Measurements from ENCODE around the gene STARD13. TPM values are rescaled to one million over a fixed set of nuclear protein-coding genes. Genes with fewer than 3 reads are reported as not detected.

Gene STARD13
- total and polyA plus RNA-seq, 4 experiments from 2014 or later: 0.36 to 0.44 TPM; not detected in 2

DNA sequence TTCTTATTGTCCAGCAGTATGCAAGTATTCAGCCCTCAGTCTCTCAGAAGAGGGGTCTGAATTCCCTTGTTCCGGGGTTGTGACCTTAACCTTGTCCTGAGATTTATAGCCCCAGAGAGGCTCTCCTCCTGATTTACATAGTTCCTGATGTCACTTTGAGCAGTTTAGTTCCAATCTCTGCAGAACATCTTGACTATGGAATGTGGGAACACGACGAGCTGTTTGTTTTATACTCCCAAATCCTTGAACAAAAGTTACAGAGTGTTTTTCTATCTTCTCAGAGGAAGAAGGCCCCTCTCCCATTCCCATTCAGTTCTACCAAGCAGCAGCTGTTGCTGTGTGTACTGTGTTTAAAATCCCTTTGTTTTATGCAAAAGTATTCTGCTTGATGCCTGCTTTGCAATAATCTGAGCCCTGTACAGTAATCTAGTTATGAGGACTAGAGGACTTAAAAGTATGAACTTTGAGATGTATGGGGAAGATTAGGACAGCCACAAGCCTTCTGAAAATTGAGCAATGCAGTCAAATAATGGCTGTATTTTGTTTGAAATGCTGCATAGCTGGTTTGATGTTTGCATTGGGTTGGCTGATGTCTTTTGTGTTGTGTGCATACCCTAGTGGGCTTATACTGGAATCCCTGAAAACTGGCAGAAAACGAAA, 194.7 kb downstream of the STARD13 start:
- intact Hi-C loops (cut with micrococcal nuclease): no loop called here
- CTCF ChIA-PET (ENCODE audit: partially characterized antibody): no interaction called here

DNA sequence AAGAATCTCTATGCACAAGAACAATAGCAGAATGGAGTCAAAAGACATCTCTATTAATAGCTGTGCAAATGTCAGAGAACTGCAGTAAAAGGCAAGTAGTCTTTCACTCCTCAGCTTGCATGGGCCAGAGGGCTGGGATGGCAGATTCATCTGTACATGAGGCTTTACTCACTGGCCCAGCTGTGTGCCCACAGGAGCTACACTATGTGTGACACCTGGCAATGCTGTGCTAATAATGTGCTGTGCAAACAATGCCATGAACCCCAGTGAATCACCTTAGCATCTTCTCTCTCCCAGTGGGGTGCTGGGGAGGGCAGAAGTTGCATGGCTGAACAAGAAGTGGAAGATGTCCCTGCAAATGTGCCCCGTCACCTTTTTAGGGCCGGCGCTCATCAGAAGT, 196.2 kb downstream of the STARD13 start:
- intact Hi-C loops (cut with micrococcal nuclease): no loop called here
- Mint-ChIP-seq H3K27me3 (peaks cover 2 to 7% of the 10 kb centered on the region in 2 donors), H3K27ac (no peak overlapping the region), H3K36me3 (no peaks in the 10 kb centered on the region), H3K9me3 (peaks cover 0 to 1% (median 0%) of the 10 kb centered on the region in 8 donors), H3K4me1 (no peaks in the 10 kb centered on the region), H3K4me3 (no peak overlapping the region)
- ChIA-PET CTCF (ENCODE audit: partially characterized antibody) (no interaction called here), POLR2A (ENCODE audit: partially characterized antibody) (no interaction called here)
- Histone ChIP-seq H3K4me3 (ENCODE audit: low read length in 2 of 2) (no peak overlapping the region), H3K36me3 (ENCODE audit: insufficient read depth, low read length) (no peaks in the 10 kb centered on the region), H3K9me3 (ENCODE audit: control insufficient read depth in 1 of 2, low read length in 2 of 2) (no peaks in the 10 kb centered on the region), H3K27ac (ENCODE audit: low read depth, low read length) (no peak overlapping the region), H3K4me1 (ENCODE audit: insufficient read depth, low read length) (no peaks in the 10 kb centered on the region), H3K27me3 (ENCODE audit: insufficient read depth, low read length) (no peaks in the 10 kb centered on the region)
- DNase-seq: no peak

More for the DNA sequence above, 194.7 kb downstream of the STARD13 start:
- POLR2A ChIA-PET (ENCODE audit: partially characterized antibody): no interaction called here
- H3K4me1 ChIP-seq (ENCODE audit: insufficient read depth, low read length): no peaks in the 10 kb centered on the region
- H3K4me1 Mint-ChIP-seq: no peaks in the 10 kb centered on the region
- H3K27ac Mint-ChIP-seq: no peak overlapping the region
- peaks cover 2 to 10% of the 10 kb centered on the region in 2 donors for H3K27me3 Mint-ChIP-seq
- no peaks in the 10 kb centered on the region for H3K27me3 ChIP-seq (ENCODE audit: insufficient read depth, low read length)
- no peak overlapping the region for H3K27ac ChIP-seq (ENCODE audit: low read depth, low read length)
- DNase-seq: no peak
- H3K36me3 ChIP-seq (ENCODE audit: insufficient read depth, low read length): no peaks in the 10 kb centered on the region
- no peak overlapping the region for H3K4me3 Mint-ChIP-seq
- H3K9me3 ChIP-seq (ENCODE audit: control insufficient read depth in 1 of 2, low read length in 2 of 2): no peaks in the 10 kb centered on the region
- H3K4me3 ChIP-seq (ENCODE audit: low read length in 2 of 2): no peak overlapping the region
- H3K9me3 Mint-ChIP-seq: peaks cover 0 to 1% (median 0%) of the 10 kb centered on the region in 8 donors
- no peaks in the 10 kb centered on the region for H3K36me3 Mint-ChIP-seq

- Histone ChIP-seq H3K9me3 (ENCODE audit: control insufficient read depth in 1 of 2, low read length in 2 of 2) (no peaks in the 10 kb centered on the region), H3K36me3 (ENCODE audit: insufficient read depth, low read length) (no peaks in the 10 kb centered on the region), H3K27me3 (ENCODE audit: insufficient read depth, low read length) (no peaks in the 10 kb centered on the region), H3K27ac (ENCODE audit: low read depth, low read length) (no peak overlapping the region), H3K4me1 (ENCODE audit: insufficient read depth, low read length) (no peaks in the 10 kb centered on the region), H3K4me3 (ENCODE audit: low read length in 2 of 2) (no peak overlapping the region)
- Mint-ChIP-seq H3K9me3 (no peaks in the 10 kb centered on the region), H3K27ac (no peak overlapping the region), H3K27me3 (peaks cover 2 to 7% of the 10 kb centered on the region in 2 donors), H3K36me3 (no peaks in the 10 kb centered on the region), H3K4me1 (no peaks in the 10 kb centered on the region), H3K4me3 (no peak overlapping the region)
- ChIA-PET CTCF (ENCODE audit: partially characterized antibody) (no interaction called here), POLR2A (ENCODE audit: partially characterized antibody) (no interaction called here)
- no peak for DNase-seq
- intact Hi-C loops (cut with micrococcal nuclease): no loop called here
Observed at GRCh38 chr13:33087790-33088189, 197.8 kb downstream of the STARD13 start.

- DNase-seq: no peak
- Mint-ChIP-seq H3K36me3 (no peaks in the 10 kb centered on the region), H3K4me1 (no peaks in the 10 kb centered on the region)
Observed at GRCh38 chr13:33087091-33087490, 198.5 kb downstream of the STARD13 start.

DNA sequence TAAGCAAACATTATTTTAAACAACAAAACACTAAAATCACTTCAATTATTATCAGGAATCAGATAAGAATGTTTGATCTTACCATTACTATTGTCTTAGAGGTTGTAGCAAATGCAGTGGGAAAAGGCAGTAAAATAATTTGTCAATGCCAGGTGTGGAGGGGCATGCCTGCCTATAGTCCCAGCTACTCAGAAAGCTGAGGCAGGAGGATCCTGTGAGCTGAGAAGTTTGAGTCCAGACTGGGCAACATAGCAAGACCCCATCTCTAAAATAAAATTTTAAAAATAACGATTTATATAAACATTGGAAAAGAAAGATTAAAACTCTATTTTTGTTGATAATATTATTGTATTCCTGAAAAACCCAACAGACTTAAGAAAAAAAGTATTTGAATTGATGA, 202.5 kb downstream of the STARD13 start:
- POLR2A ChIA-PET (ENCODE audit: partially characterized antibody): no interaction called here
- intact Hi-C loops (cut with micrococcal nuclease): no loop called here
- Histone ChIP-seq H3K4me3 (ENCODE audit: low read length in 2 of 2) (no peak overlapping the region), H3K9me3 (ENCODE audit: control insufficient read depth in 1 of 2, low read length in 2 of 2) (no peaks in the 10 kb centered on the region), H3K27me3 (ENCODE audit: insufficient read depth, low read length) (no peaks in the 10 kb centered on the region), H3K4me1 (ENCODE audit: insufficient read depth, low read length) (no peaks in the 10 kb centered on the region), H3K36me3 (ENCODE audit: insufficient read depth, low read length) (no peaks in the 10 kb centered on the region), H3K27ac (ENCODE audit: low read depth, low read length) (no peak overlapping the region)
- Mint-ChIP-seq H3K36me3 (no peaks in the 10 kb centered on the region), H3K4me3 (no peak overlapping the region), H3K27me3 (peaks cover 15 to 17% of the 10 kb centered on the region in 2 donors), H3K9me3 (no peaks in the 10 kb centered on the region), H3K4me1 (no peaks in the 10 kb centered on the region), H3K27ac (no peak overlapping the region)
- no peak for DNase-seq
- CTCF ChIA-PET (ENCODE audit: partially characterized antibody): no interaction called here

More at GRCh38 chr13:33087091-33087490, 198.5 kb downstream of the STARD13 start:
- intact Hi-C loops (cut with micrococcal nuclease): no loop called here
- Histone ChIP-seq H3K9me3 (ENCODE audit: control insufficient read depth in 1 of 2, low read length in 2 of 2) (no peaks in the 10 kb centered on the region), H3K36me3 (ENCODE audit: insufficient read depth, low read length) (no peaks in the 10 kb centered on the region), H3K27me3 (ENCODE audit: insufficient read depth, low read length) (no peaks in the 10 kb centered on the region), H3K27ac (ENCODE audit: low read depth, low read length) (no peak overlapping the region), H3K4me3 (ENCODE audit: low read length in 2 of 2) (no peak overlapping the region), H3K4me1 (ENCODE audit: insufficient read depth, low read length) (no peaks in the 10 kb centered on the region)
- ChIA-PET CTCF (ENCODE audit: partially characterized antibody) (no interaction called here), POLR2A (ENCODE audit: partially characterized antibody) (no interaction called here)
- Mint-ChIP-seq H3K9me3 (no peaks in the 10 kb centered on the region), H3K27me3 (peaks cover 3 to 8% of the 10 kb centered on the region in 2 donors), H3K4me3 (no peak overlapping the region), H3K27ac (no peak overlapping the region)

- POLR2A ChIA-PET (ENCODE audit: partially characterized antibody): no interaction called here
- no peak overlapping the region for H3K27ac ChIP-seq (ENCODE audit: low read depth, low read length)
- Mint-ChIP-seq H3K27me3 (peaks cover 13% of the 10 kb centered on the region in 2 donors), H3K36me3 (no peaks in the 10 kb centered on the region), H3K4me1 (no peaks in the 10 kb centered on the region), H3K9me3 (no peaks in the 10 kb centered on the region), H3K27ac (no peak overlapping the region), H3K4me3 (no peak overlapping the region)
- H3K36me3 ChIP-seq (ENCODE audit: insufficient read depth, low read length): no peaks in the 10 kb centered on the region
- intact Hi-C loops (cut with micrococcal nuclease): no loop called here
- no peak overlapping the region for H3K4me3 ChIP-seq (ENCODE audit: low read length in 2 of 2)
- no peaks in the 10 kb centered on the region for H3K9me3 ChIP-seq (ENCODE audit: control insufficient read depth in 1 of 2, low read length in 2 of 2)
- H3K27me3 ChIP-seq (ENCODE audit: insufficient read depth, low read length): no peaks in the 10 kb centered on the region
- H3K4me1 ChIP-seq (ENCODE audit: insufficient read depth, low read length): no peaks in the 10 kb centered on the region
- CTCF ChIA-PET (ENCODE audit: partially characterized antibody): no interaction called here
- DNase-seq: no peak
Observed at GRCh38 chr13:33081666-33082065, 203.9 kb downstream of the STARD13 start.

- Histone ChIP-seq H3K36me3 (ENCODE audit: insufficient read depth, low read length) (no peaks in the 10 kb centered on the region), H3K9me3 (ENCODE audit: control insufficient read depth in 1 of 2, low read length in 2 of 2) (no peaks in the 10 kb centered on the region), H3K4me3 (ENCODE audit: low read length in 2 of 2) (no peak overlapping the region), H3K4me1 (ENCODE audit: insufficient read depth, low read length) (no peaks in the 10 kb centered on the region), H3K27ac (ENCODE audit: low read depth, low read length) (no peak overlapping the region), H3K27me3 (ENCODE audit: insufficient read depth, low read length) (no peaks in the 10 kb centered on the region)
- H3K4me1 Mint-ChIP-seq: no peaks in the 10 kb centered on the region
- intact Hi-C loops (cut with micrococcal nuclease): no loop called here
- no peak for DNase-seq
- CTCF ChIA-PET (ENCODE audit: partially characterized antibody): no interaction called here
- no peaks in the 10 kb centered on the region for H3K36me3 Mint-ChIP-seq
- no peak overlapping the region for H3K27ac Mint-ChIP-seq
- no peaks in the 10 kb centered on the region for H3K9me3 Mint-ChIP-seq
- no peak overlapping the region for H3K4me3 Mint-ChIP-seq
- POLR2A ChIA-PET (ENCODE audit: partially characterized antibody): no interaction called here
- H3K27me3 Mint-ChIP-seq: peaks cover 13% of the 10 kb centered on the region in 2 donors
Observed at GRCh38 chr13:33080972-33081590, 204.5 kb downstream of the STARD13 start.
